Vagina (tissue), 2 donors: Measurements from ENCODE around the gene PCSK6.

ENCODE experiments used
- CTCF ChIP-seq, 3 experiments: fragments of 450-650 bp in 2 of 3; fragments of 200-600 bp in 1 of 3; sonication (generic) in 1 of 3; IDR thresholded peaks; one replicate each; pipeline ENCODE4 v1.5.1; 2017 to 2019; ENCODE audit warnings: antibody characterized with exemption in 3 of 3, mild to moderate bottlenecking in 2 of 3, moderate library complexity in 2 of 3
- POLR2A ChIP-seq, 2 donors: fragments of 450-650 bp; IDR thresholded peaks; one replicate each; pipeline ENCODE4 v1.6.1; 2017; ENCODE audit warnings: antibody characterized with exemption in 2 of 2, mild to moderate bottlenecking in 2 of 2, moderate library complexity in 2 of 2

GRCh38 chr15:101531170-101531569, 41.7 kb upstream of the PCSK6 start:
- TF ChIP-seq POLR2A (IDR thresholded peaks at IDR 0.05) (no peak), CTCF (IDR thresholded peaks at IDR 0.05) (no peak)
